Measurements from ENCODE around the gene CABLES1.

CABLES1 gene

DNA sequence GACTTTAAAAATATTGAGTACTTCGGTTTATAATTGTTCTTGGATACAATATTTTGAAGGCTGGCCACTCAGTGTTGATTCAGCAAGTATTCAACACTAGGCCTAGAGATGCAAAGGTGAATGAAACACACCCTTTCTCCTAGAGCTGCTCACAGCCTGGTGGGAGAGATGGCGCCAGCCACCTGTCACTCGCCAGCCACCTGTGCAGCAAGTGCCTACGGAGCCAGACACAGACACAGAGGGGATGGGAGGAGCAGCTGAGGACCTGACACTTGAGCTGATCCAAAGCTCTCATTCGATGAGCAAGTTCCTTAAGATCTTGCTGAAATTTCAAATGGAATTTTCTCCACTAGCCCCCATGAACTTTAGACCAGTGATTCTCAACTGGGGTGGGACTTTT lies 166.7 kb downstream of the CABLES1 start:
- no peak for DNase-seq (ENCODE audit: low read depth)

DNA sequence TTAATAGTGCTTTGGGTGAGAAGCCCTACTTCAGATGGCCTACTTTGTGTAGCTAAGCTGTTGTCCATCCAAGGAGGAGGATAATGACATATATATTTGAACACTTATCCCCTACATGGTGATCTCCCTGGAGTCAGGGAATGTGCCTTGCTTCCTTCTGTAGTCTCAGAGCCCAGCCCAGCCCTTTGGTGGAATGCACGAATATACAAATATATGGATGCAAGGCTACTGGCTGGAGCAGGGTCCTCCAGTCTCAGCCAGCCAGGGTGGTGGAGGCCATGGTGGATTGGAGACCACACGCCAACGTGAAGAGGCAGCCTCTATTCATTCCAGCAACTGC lies 167.2 kb downstream of the CABLES1 start:
- no peak for DNase-seq (ENCODE audit: low read depth)

DNA sequence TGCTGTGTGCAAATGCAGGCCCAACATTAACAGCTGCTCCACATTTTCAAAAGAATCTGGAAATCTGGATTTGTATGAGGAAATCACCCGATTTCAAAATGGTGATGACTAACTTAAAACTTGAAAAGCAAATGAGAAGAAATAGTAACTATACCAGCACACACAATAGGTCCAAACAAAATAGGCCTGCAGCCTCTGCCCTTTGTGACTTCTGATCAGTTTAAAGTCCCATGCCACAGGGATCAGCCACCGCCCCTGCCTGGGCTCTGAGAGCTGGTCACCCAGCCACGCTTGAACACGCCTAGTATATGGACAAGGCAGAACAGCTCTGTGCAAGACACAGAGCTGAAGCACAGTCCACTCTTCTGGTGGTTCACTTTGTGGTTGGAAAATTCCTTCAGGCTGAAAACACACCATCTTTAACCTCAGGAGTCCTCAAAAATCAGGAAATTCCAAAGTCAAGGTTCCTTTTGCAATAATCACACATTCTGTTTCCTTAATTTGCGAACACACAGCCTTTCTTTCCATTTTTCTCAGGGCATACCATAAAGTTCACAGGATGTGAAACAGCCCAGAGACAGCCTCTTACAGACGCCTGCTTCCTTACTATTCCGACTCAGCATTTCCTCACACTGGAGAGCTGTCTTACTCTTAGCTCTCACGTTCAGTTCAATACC lies 167.7 kb downstream of the CABLES1 start:
- no peak for DNase-seq (ENCODE audit: low read depth)

DNA sequence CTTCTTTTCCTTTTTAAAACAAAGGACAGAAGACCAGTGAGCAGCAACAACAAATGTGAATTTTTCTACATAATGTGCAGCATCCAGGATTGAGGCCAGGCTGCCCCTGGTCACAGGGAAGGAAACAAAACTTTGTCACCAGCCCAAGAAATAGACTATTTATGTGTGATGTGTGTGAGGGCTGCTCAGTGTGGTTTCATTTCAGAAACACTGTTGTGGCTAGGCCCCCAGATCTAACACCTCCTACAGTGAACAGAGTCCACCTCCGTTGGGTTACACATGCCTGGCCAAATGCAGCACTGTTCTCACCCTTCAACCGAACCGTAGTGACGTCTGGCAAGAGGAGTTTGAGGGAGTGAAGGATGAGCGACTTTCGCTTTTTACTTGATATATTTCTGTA lies 171.5 kb downstream of the CABLES1 start:
- no peak for DNase-seq (ENCODE audit: low read depth)

GRCh38 chr18:23307567-23308295 lies 172.4 kb downstream of the CABLES1 start:
- DNase-seq (ENCODE audit: low read depth) = no peak
